Neuronal stem cell (in vitro differentiated cells): ENCODE measurements around the gene PCDHGA2.

Experiments
- DNase-seq: peaks from one replicate; pipeline ENCODE4 v3.0.0-alpha.2; 2013; ENCODE audit warnings: low spot score
- H2AFZ ChIP-seq: one replicate; pipeline ENCODE4 v1.6.1; 2013; ENCODE audit warnings: mild to moderate bottlenecking, low read length, inconsistent platforms
- H2AK5ac ChIP-seq: 2 replicates; pipeline ENCODE4 v1.6.1; 2013; ENCODE audit warnings: low read depth, mild to moderate bottlenecking, inconsistent platforms, low read length, moderate library complexity, mixed read lengths
- H2BK120ac ChIP-seq: 2 replicates; pipeline ENCODE4 v1.6.1; 2013; ENCODE audit warnings: low read depth, mild to moderate bottlenecking, inconsistent platforms, low read length, moderate library complexity, mixed read lengths
- H2BK12ac ChIP-seq: one replicate; pipeline ENCODE4 v1.6.1; 2013; ENCODE audit warnings: low read length, inconsistent platforms
- H2BK15ac ChIP-seq: 2 replicates; pipeline ENCODE4 v1.6.1; 2013; ENCODE audit warnings: mild to moderate bottlenecking, low read length, inconsistent platforms, mixed read lengths
- H2BK5ac ChIP-seq: one replicate; pipeline ENCODE4 v1.6.1; 2013; ENCODE audit warnings: inconsistent platforms, mild to moderate bottlenecking, low read length, moderate library complexity
- H3K14ac ChIP-seq: one replicate; pipeline ENCODE4 v1.6.1; 2013; ENCODE audit warnings: low read length, inconsistent platforms
- H3K18ac ChIP-seq: 2 replicates; pipeline ENCODE4 v1.6.1; 2013; ENCODE audit warnings: low read length, inconsistent platforms
- H3K23ac ChIP-seq: 2 replicates; pipeline ENCODE4 v1.6.1; 2013; ENCODE audit warnings: low read depth, mild to moderate bottlenecking, mixed read lengths, low read length, inconsistent platforms; ENCODE audit not compliant: poor library complexity
- H3K27ac ChIP-seq: replicated peaks from 3 replicates; pipeline ENCODE4 v1.5.1; 2013; ENCODE audit warnings: low read length, inconsistent platforms
- H3K27me3 ChIP-seq, 3 experiments: 2 replicates each; pipeline ENCODE4 v1.6.1; 2013; ENCODE audit warnings: low read length in 3 of 3, mild to moderate bottlenecking in 2 of 3, inconsistent platforms in 1 of 3, low read depth in 1 of 3, mixed read lengths in 1 of 3, moderate library complexity in 1 of 3; ENCODE audit not compliant: control insufficient read depth in 3 of 3, insufficient read depth in 3 of 3
- H3K36me3 ChIP-seq, 2 donors: replicated peaks in 1 of 2; 2 replicates each; pipeline ENCODE4 v1.6.1; 2013; ENCODE audit warnings: low read length in 2 of 2; ENCODE audit not compliant: control insufficient read depth in 2 of 2, insufficient read depth in 2 of 2
- H3K4ac ChIP-seq: 2 replicates; pipeline ENCODE4 v1.6.1; 2013; ENCODE audit warnings: inconsistent platforms, mild to moderate bottlenecking, low read length, moderate library complexity
- H3K4me1 ChIP-seq, 2 donors: 1 replicate in 1 of 2; 2 replicates in 1 of 2; pipeline ENCODE4 v1.6.1; 2013; ENCODE audit warnings: low read length in 2 of 2, low read depth in 1 of 2; ENCODE audit not compliant: control insufficient read depth in 2 of 2, insufficient read depth in 1 of 2
- H3K4me2 ChIP-seq: one replicate; pipeline ENCODE4 v1.6.1; 2013; ENCODE audit warnings: mild to moderate bottlenecking, low read length, inconsistent platforms; ENCODE audit not compliant: insufficient read depth, poor library complexity, severe bottlenecking
- H3K4me3 ChIP-seq, 2 donors: 2 replicates each; pipeline ENCODE4 v1.5.1; 2013; ENCODE audit warnings: low read length in 2 of 2, mild to moderate bottlenecking in 2 of 2, inconsistent platforms in 1 of 2, moderate library complexity in 1 of 2
- H3K79me1 ChIP-seq: one replicate; pipeline ENCODE4 v1.6.1; 2013; ENCODE audit warnings: low read depth, mild to moderate bottlenecking, inconsistent platforms, low read length, moderate library complexity
- H3K9ac ChIP-seq: one replicate; pipeline ENCODE4 v1.6.1; 2013; ENCODE audit warnings: mild to moderate bottlenecking, low read depth, low read length, inconsistent platforms; ENCODE audit not compliant: poor library complexity
- H3K9me3 ChIP-seq, 2 donors: replicated peaks in 1 of 2; 2 replicates each; pipeline versions ENCODE3 to v1.6.1; 2013; ENCODE audit warnings: low read length in 2 of 2, mild to moderate bottlenecking in 2 of 2, inconsistent platforms in 1 of 2, low read depth in 1 of 2, mixed read lengths in 1 of 2, moderate library complexity in 1 of 2; ENCODE audit not compliant: control insufficient read depth in 2 of 2, insufficient read depth in 1 of 2
- H4K8ac ChIP-seq: one replicate; pipeline ENCODE4 v1.6.1; 2013; ENCODE audit warnings: low read depth, mild to moderate bottlenecking, inconsistent platforms, low read length, moderate library complexity
- H4K91ac ChIP-seq: one replicate; pipeline ENCODE4 v1.6.1; 2013; ENCODE audit warnings: low read length, low read depth, mild to moderate bottlenecking, inconsistent platforms; ENCODE audit not compliant: poor library complexity
- WGBS, 2 donors: extraction: QIAGEN DNeasy Blood & Tissue Kit; methylation state at CpG; one replicate each; pipeline ENCODE4 v1.1.7; 2013; ENCODE audit warnings: missing lambda C conversion rate in 2 of 2, mixed read lengths in 1 of 2; ENCODE audit not compliant: insufficient read length in 2 of 2, insufficient replicate concordance in 1 of 2; ENCODE audit errors: extremely low coverage in 2 of 2; 5-methylcytosine and 5-hydroxymethylcytosine counted together

PCDHGA2 gene

DNA sequence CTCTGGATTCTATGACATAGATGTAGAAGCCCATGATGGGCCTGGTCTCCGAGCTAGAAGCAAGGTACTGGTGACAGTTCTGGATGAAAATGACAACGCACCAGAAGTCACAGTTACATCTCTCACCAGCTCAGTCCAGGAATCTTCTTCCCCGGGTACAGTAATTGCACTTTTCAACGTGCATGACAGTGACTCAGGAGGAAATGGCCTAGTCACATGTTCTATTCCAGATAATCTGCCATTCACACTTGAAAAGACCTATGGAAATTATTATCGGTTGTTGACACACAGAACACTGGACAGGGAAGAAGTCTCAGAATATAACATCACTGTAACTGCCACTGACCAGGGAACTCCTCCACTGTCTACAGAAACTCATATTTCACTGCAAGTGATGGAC lies 17.6 kb downstream of the PCDHGA2 start:
- no peak for DNase-seq
- peaks cover 24 to 70% of the 10 kb centered on the region in 2 donors for H3K9me3 ChIP-seq
- H3K4ac ChIP-seq, result no peak overlapping the region
- no peak overlapping the region for H3K4me2 ChIP-seq
- WGBS, 2 donors, result no CpG with 5 or more reads among the region's 5 CpGs
- no peak overlapping the region for H2AFZ ChIP-seq
- H3K4me1 ChIP-seq, result no peaks in the 10 kb centered on the region
- peaks cover 0 to 3% of the 10 kb centered on the region in 2 donors for H3K36me3 ChIP-seq
- H3K27ac ChIP-seq, result no peak overlapping the region
- H3K79me1 ChIP-seq, result no peaks in the 10 kb centered on the region
- H3K27me3 ChIP-seq, result peaks cover 0 to 4% (median 0%) of the 10 kb centered on the region in 3 experiments
- H2BK15ac ChIP-seq, result no peak overlapping the region
- H3K23ac ChIP-seq, result no peak overlapping the region
- H2BK120ac ChIP-seq, result no peak overlapping the region
- no peak overlapping the region for H4K8ac ChIP-seq
- H3K18ac ChIP-seq, result no peak overlapping the region
- H2AK5ac ChIP-seq, result no peak overlapping the region
- H2BK5ac ChIP-seq, result no peak overlapping the region
- no peak overlapping the region for H3K4me3 ChIP-seq
- no peak overlapping the region for H2BK12ac ChIP-seq
- no peak overlapping the region for H3K9ac ChIP-seq
- H4K91ac ChIP-seq, result no peak overlapping the region
- H3K14ac ChIP-seq, result no peak overlapping the region

- no peak overlapping the region for H3K4ac ChIP-seq
- no peak for DNase-seq
- peak overlapping the region; percentile 54 for H2AK5ac ChIP-seq
- H3K79me1 ChIP-seq, result no peaks in the 10 kb centered on the region
- H3K27ac ChIP-seq, result no peak overlapping the region
- H4K91ac ChIP-seq, result no peak overlapping the region
- peak overlapping the region; percentile 66 for H2BK120ac ChIP-seq
- H2BK12ac ChIP-seq, result no peak overlapping the region
- H3K23ac ChIP-seq, result peak overlapping the region; percentile 44
- peak overlapping the region; percentile 16 for H3K9ac ChIP-seq
- no peak overlapping the region for H2AFZ ChIP-seq
- no peak overlapping the region for H3K4me2 ChIP-seq
- no CpG with 5 or more reads among the region's 19 CpGs for WGBS, 2 donors
- H2BK5ac ChIP-seq, result no peak overlapping the region
- no peak overlapping the region for H2BK15ac ChIP-seq
- H3K4me1 ChIP-seq, result no peaks in the 10 kb centered on the region
- peaks cover 25 to 67% of the 10 kb centered on the region in 2 donors for H3K9me3 ChIP-seq
- H3K18ac ChIP-seq, result no peak overlapping the region
- H3K14ac ChIP-seq, result no peak overlapping the region
- peaks cover 0 to 3% of the 10 kb centered on the region in 2 donors for H3K36me3 ChIP-seq
- H3K4me3 ChIP-seq, result peak overlapping the region in 1 of 2 donors; percentile 51
- H4K8ac ChIP-seq, result no peak overlapping the region
- H3K27me3 ChIP-seq, result peaks cover 0 to 4% (median 0%) of the 10 kb centered on the region in 3 experiments
Observed at GRCh38 chr5:141356950-141357349, 18.4 kb downstream of the PCDHGA2 start.

- Histone ChIP-seq H3K4me2 (no peak within 1 kb of the TSS), H3K27ac (no peak within 1 kb of the TSS), H2AFZ (peak within 1 kb of the TSS; percentile 72), H3K18ac (no peak within 1 kb of the TSS), H3K14ac (no peak within 1 kb of the TSS), H2BK120ac (no peak within 1 kb of the TSS), H3K4me3 (no peak within 1 kb of the TSS), H3K27me3 (peaks cover 0 to 4% (median 0%) of the 10 kb centered on the region in 3 experiments), H2BK15ac (no peak within 1 kb of the TSS), H3K9me3 (peaks cover 34 to 67% of the 10 kb centered on the region in 2 donors), H2BK12ac (no peak within 1 kb of the TSS), H3K4me1 (no peaks in the 10 kb centered on the region), H3K36me3 (peaks cover 0 to 3% of the 10 kb centered on the region in 2 donors), H3K23ac (no peak within 1 kb of the TSS), H3K79me1 (no peaks in the 10 kb centered on the region), H2BK5ac (no peak within 1 kb of the TSS), H4K8ac (no peak within 1 kb of the TSS), H3K4ac (no peak within 1 kb of the TSS), H2AK5ac (no peak within 1 kb of the TSS), H4K91ac (no peak within 1 kb of the TSS), H3K9ac (no peak within 1 kb of the TSS)
- WGBS, 2 donors, result no CpG with 5 or more reads among the region's 24 CpGs
- no peak for DNase-seq
Observed at GRCh38 chr5:141359790-141360426, 21.3 kb downstream of the PCDHGA2 start, which contains the start of gene PCDHGB2. Gene PCDHGB2, plus strand, starts transcription at chr5:141359994. Its CDS starts 142 bp downstream, at chr5:141360136.

DNA sequence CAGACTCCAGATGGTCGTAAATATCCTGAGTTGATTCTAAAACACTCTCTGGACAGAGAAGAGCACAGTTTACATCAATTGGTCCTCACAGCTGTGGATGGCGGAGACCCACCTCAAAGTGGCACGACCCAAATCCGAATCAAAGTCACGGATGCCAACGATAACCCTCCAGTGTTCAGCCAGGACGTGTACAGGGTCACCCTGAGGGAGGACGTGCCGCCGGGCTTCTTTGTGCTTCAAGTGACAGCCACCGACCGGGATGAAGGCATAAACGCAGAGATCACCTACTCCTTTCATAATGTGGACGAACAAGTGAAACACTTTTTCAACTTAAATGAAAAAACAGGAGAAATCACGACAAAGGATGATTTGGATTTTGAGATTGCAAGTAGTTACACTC lies 22.1 kb downstream of the PCDHGA2 start:
- H3K4me3 ChIP-seq, result no peak overlapping the region
- H2AFZ ChIP-seq, result no peak overlapping the region
- H3K18ac ChIP-seq, result no peak overlapping the region
- no peak overlapping the region for H4K8ac ChIP-seq
- no CpG with 5 or more reads among the region's 15 CpGs for WGBS, 2 donors
- H3K79me1 ChIP-seq, result no peaks in the 10 kb centered on the region
- no peak overlapping the region for H3K27ac ChIP-seq
- H3K36me3 ChIP-seq, result peaks cover 0 to 3% of the 10 kb centered on the region in 2 donors
- peaks cover 34 to 65% of the 10 kb centered on the region in 2 donors for H3K9me3 ChIP-seq
- H3K27me3 ChIP-seq, result peaks cover 0 to 4% (median 0%) of the 10 kb centered on the region in 3 experiments
- H4K91ac ChIP-seq, result no peak overlapping the region
- no peak overlapping the region for H3K9ac ChIP-seq
- no peak overlapping the region for H2BK12ac ChIP-seq
- no peak overlapping the region for H3K4ac ChIP-seq
- no peak overlapping the region for H3K14ac ChIP-seq
- no peak overlapping the region for H2BK15ac ChIP-seq
- no peak overlapping the region for H2AK5ac ChIP-seq
- H3K4me2 ChIP-seq, result no peak overlapping the region
- no peaks in the 10 kb centered on the region for H3K4me1 ChIP-seq
- DNase-seq, result no peak
- H2BK5ac ChIP-seq, result no peak overlapping the region
- no peak overlapping the region for H2BK120ac ChIP-seq
- H3K23ac ChIP-seq, result no peak overlapping the region
